Astrocyte (in vitro differentiated cells and primary cell): ENCODE data around the gene PRRT1B.

Source experiments
- CTCF ChIP-seq: IDR thresholded peaks from 2 replicates; pipeline ENCODE4 v1.5.1; 2011; ENCODE audit warnings: low read depth, mild to moderate bottlenecking, inconsistent platforms, low read length, moderate library complexity; ENCODE audit not compliant: insufficient read depth
- EZH2 ChIP-seq: IDR thresholded peaks from 2 replicates; pipeline ENCODE4 v1.6.1; 2012; ENCODE audit warnings: mild to moderate bottlenecking, low read length, inconsistent platforms; ENCODE audit not compliant: insufficient read depth

- TF ChIP-seq CTCF = no peak
- no peak for TF ChIP-seq EZH2
Measured at GRCh38 chr9:131591845-131592208, 46.5 kb downstream of the PRRT1B start.
